ENCODE data around the gene RIN1.
A peak's percentile ranks its signal among the peaks of the same experiment; 100 is the strongest.
"Not testable (repeated sequence)": the region's sequence is repeated elsewhere in the genome, so short reads cannot be mapped to it uniquely, and the experiment has no call there.

RIN1 gene

GRCh38 chr11:66360406-66361073, 24.3 kb upstream of the RIN1 start:
- DNase-seq: no peak

- DNase-seq: no peak
Measured at GRCh38 chr11:66359662-66360087, 23.4 kb upstream of the RIN1 start.

GRCh38 chr11:66350560-66351235, 14.5 kb upstream of the RIN1 start:
- DNase-seq: not testable (repeated sequence)

- DNase-seq: no peak
Measured at GRCh38 chr11:66349084-66349386, 12.8 kb upstream of the RIN1 start.

- DNase-seq: peak; percentile 76 to 82
Measured at GRCh38 chr11:66347425-66348276, 11.4 kb upstream of the RIN1 start, which contains the start of gene B4GAT1. TSS of gene B4GAT1 (minus strand) at chr11:66347629. CDS start at chr11:66347545, 84 bp downstream.

GRCh38 chr11:66346476-66347424, 10.5 kb upstream of the RIN1 start:
- DNase-seq: no peak

GRCh38 chr11:66345316-66345649, 9.0 kb upstream of the RIN1 start:
- DNase-seq: no peak

GRCh38 chr11:66344550-66345315, 8.5 kb upstream of the RIN1 start, which contains the start of gene BRMS1:
TSS of gene BRMS1 (minus strand) at chr11:66345104. CDS start at chr11:66342234, 2,870 bp downstream.
- peak; percentile 93 to 96 for DNase-seq

- no peak for DNase-seq
Measured at GRCh38 chr11:66343176-66343575, 6.9 kb upstream of the RIN1 start.

GRCh38 chr11:66341502-66342126, 5.4 kb upstream of the RIN1 start:
- no peak for DNase-seq

GRCh38 chr11:66340596-66341501, 4.6 kb upstream of the RIN1 start:
- DNase-seq: no peak

GRCh38 chr11:66339686-66340483, 3.7 kb upstream of the RIN1 start:
- no peak for DNase-seq

- no peak for DNase-seq
Measured at GRCh38 chr11:66339162-66339675, 3.0 kb upstream of the RIN1 start.

- no peak for DNase-seq
Measured at GRCh38 chr11:66338276-66339161, 2.3 kb upstream of the RIN1 start.

GRCh38 chr11:66337103-66337899, 1.1 kb upstream of the RIN1 start:
- peak in 1 of 2 experiments; percentile 46 for DNase-seq

- DNase-seq: no peak
Measured at GRCh38 chr11:66335531-66336233, 552 bp downstream of the RIN1 start.
